ENCODE results near the gene FAM47E. TPM values are rescaled to one million over a fixed set of nuclear protein-coding genes. Genes with fewer than 3 reads are reported as not detected.
"Not testable (repeated sequence)": the region's sequence is repeated elsewhere in the genome, so short reads cannot be mapped to it uniquely, and the experiment has no call there.

The FAM47E gene
- total and polyA plus RNA-seq, 2 donors from 2014 or later: 10.4 to 15.0 TPM

- FAIRE-seq (no peak), DNase-seq (no peak)
- no peak overlapping the region for H3K4me3 ChIP-seq (ENCODE audit: low read length in 3 of 3)
- no peaks in the 10 kb centered on the region for H3K4me1 ChIP-seq (ENCODE audit: control insufficient read depth in 2 of 3, insufficient read depth in 2 of 3, low read depth in 1 of 3, low read length in 3 of 3)
- H3K27me3 ChIP-seq (ENCODE audit: control insufficient read depth, insufficient read depth, low read length): no peaks in the 10 kb centered on the region
- no peaks in the 10 kb centered on the region for H3K9me3 ChIP-seq (ENCODE audit: control insufficient read depth in 2 of 3, insufficient read depth in 1 of 3, low read length in 3 of 3)
- no peak overlapping the region for H3K9ac ChIP-seq (ENCODE audit: low read length in 3 of 3)
- no peak overlapping the region for H3K27ac ChIP-seq (ENCODE audit: low read depth in 2 of 2, low read length in 2 of 2)
- intact Hi-C loops (cut with DNase I): no loop called here
- no peaks in the 10 kb centered on the region for H3K36me3 ChIP-seq (ENCODE audit: control insufficient read depth in 2 of 3, insufficient read depth in 3 of 3, low read length in 3 of 3)
- no peak for TF ChIP-seq CTCF (IDR thresholded peaks at IDR 0.05; ENCODE audit: borderline replicate concordance, extremely low read depth, insufficient read depth)
Measured at GRCh38 chr4:76280488-76281441, 29.2 kb downstream of the FAM47E start.

DNA sequence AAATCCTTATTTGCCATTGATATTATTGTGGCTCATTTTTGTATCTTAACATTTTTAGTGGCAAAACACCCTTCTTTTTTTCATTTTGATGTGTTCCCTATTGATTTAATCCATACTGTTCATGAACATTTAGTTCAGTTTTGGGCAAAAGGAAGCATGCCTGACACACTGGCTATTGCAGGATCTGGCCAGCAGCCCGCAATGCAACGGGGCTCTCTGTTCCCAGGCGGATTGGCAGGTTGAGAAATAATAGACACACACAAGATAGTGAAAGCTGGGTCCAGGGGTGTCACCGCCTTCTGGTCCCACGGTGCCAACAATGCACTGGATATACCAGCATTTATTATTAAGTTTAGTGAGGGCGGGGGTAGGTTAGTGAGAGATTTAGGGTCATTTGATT, 30.1 kb downstream of the FAM47E start:
- H3K4me1 ChIP-seq (ENCODE audit: control insufficient read depth in 2 of 3, insufficient read depth in 2 of 3, low read depth in 1 of 3, low read length in 3 of 3); H3K9ac ChIP-seq (ENCODE audit: low read length in 3 of 3); FAIRE-seq; intact Hi-C loops (cut with DNase I); H3K9me3 ChIP-seq (ENCODE audit: control insufficient read depth in 2 of 3, insufficient read depth in 1 of 3, low read length in 3 of 3); DNase-seq; H3K4me3 ChIP-seq (ENCODE audit: low read length in 3 of 3); H3K27ac ChIP-seq (ENCODE audit: low read depth in 2 of 2, low read length in 2 of 2); H3K27me3 ChIP-seq (ENCODE audit: control insufficient read depth, insufficient read depth, low read length); H3K36me3 ChIP-seq (ENCODE audit: control insufficient read depth in 2 of 3, insufficient read depth in 3 of 3, low read length in 3 of 3): not testable (repeated sequence)

GRCh38 chr4:76282941-76283689, 31.6 kb downstream of the FAM47E start:
- TF ChIP-seq CTCF (IDR thresholded peaks at IDR 0.05; ENCODE audit: borderline replicate concordance, extremely low read depth, insufficient read depth): no peak
- DNase-seq (no peak), FAIRE-seq (no peak)
- no peaks in the 10 kb centered on the region for H3K36me3 ChIP-seq (ENCODE audit: control insufficient read depth in 2 of 3, insufficient read depth in 3 of 3, low read length in 3 of 3)
- no peaks in the 10 kb centered on the region for H3K4me1 ChIP-seq (ENCODE audit: control insufficient read depth in 2 of 3, insufficient read depth in 2 of 3, low read depth in 1 of 3, low read length in 3 of 3)
- no peak overlapping the region for H3K27ac ChIP-seq (ENCODE audit: low read depth in 2 of 2, low read length in 2 of 2)
- no peaks in the 10 kb centered on the region for H3K27me3 ChIP-seq (ENCODE audit: control insufficient read depth, insufficient read depth, low read length)
- H3K4me3 ChIP-seq (ENCODE audit: low read length in 3 of 3): no peak overlapping the region
- no peaks in the 10 kb centered on the region for H3K9me3 ChIP-seq (ENCODE audit: control insufficient read depth in 2 of 3, insufficient read depth in 1 of 3, low read length in 3 of 3)
- intact Hi-C loops (cut with DNase I): no loop called here
- no peak overlapping the region for H3K9ac ChIP-seq (ENCODE audit: low read length in 3 of 3)

GRCh38 chr4:76283900-76284299, 32.4 kb downstream of the FAM47E start:
- Histone ChIP-seq H3K9ac (ENCODE audit: low read length in 3 of 3) (no peak overlapping the region), H3K4me1 (ENCODE audit: control insufficient read depth in 2 of 3, insufficient read depth in 2 of 3, low read depth in 1 of 3, low read length in 3 of 3) (no peaks in the 10 kb centered on the region), H3K27me3 (ENCODE audit: control insufficient read depth, insufficient read depth, low read length) (no peaks in the 10 kb centered on the region), H3K4me3 (ENCODE audit: low read length in 3 of 3) (no peak overlapping the region), H3K36me3 (ENCODE audit: control insufficient read depth in 2 of 3, insufficient read depth in 3 of 3, low read length in 3 of 3) (no peaks in the 10 kb centered on the region), H3K27ac (ENCODE audit: low read depth in 2 of 2, low read length in 2 of 2) (no peak overlapping the region), H3K9me3 (ENCODE audit: control insufficient read depth in 2 of 3, insufficient read depth in 1 of 3, low read length in 3 of 3) (no peaks in the 10 kb centered on the region)
- intact Hi-C loops (cut with DNase I): no loop called here
- DNase-seq (no peak), FAIRE-seq (no peak)
- no peak for TF ChIP-seq CTCF (IDR thresholded peaks at IDR 0.05; ENCODE audit: borderline replicate concordance, extremely low read depth, insufficient read depth)

GRCh38 chr4:76287811-76288210, 36.3 kb downstream of the FAM47E start:
- intact Hi-C loops (cut with DNase I): not testable (repeated sequence)

More at GRCh38 chr4:76287811-76288210, 36.3 kb downstream of the FAM47E start:
- not testable (repeated sequence) for FAIRE-seq; H3K9ac ChIP-seq (ENCODE audit: low read length in 3 of 3); H3K27ac ChIP-seq (ENCODE audit: low read depth in 2 of 2, low read length in 2 of 2); H3K27me3 ChIP-seq (ENCODE audit: control insufficient read depth, insufficient read depth, low read length); H3K4me1 ChIP-seq (ENCODE audit: control insufficient read depth in 2 of 3, insufficient read depth in 2 of 3, low read depth in 1 of 3, low read length in 3 of 3); H3K36me3 ChIP-seq (ENCODE audit: control insufficient read depth in 2 of 3, insufficient read depth in 3 of 3, low read length in 3 of 3); H3K9me3 ChIP-seq (ENCODE audit: control insufficient read depth in 2 of 3, insufficient read depth in 1 of 3, low read length in 3 of 3); DNase-seq; H3K4me3 ChIP-seq (ENCODE audit: low read length in 3 of 3)

Data from kidney (tissue), 14 donors.